ENCODE results near the gene SPRYD3. TPM values are rescaled to one million over a fixed set of nuclear protein-coding genes. Genes with fewer than 3 reads are reported as not detected.

SPRYD3 gene
- total RNA-seq, 6 donors from 2014 or later: 34.8 to 53.3 (median 46.7) TPM

DNA sequence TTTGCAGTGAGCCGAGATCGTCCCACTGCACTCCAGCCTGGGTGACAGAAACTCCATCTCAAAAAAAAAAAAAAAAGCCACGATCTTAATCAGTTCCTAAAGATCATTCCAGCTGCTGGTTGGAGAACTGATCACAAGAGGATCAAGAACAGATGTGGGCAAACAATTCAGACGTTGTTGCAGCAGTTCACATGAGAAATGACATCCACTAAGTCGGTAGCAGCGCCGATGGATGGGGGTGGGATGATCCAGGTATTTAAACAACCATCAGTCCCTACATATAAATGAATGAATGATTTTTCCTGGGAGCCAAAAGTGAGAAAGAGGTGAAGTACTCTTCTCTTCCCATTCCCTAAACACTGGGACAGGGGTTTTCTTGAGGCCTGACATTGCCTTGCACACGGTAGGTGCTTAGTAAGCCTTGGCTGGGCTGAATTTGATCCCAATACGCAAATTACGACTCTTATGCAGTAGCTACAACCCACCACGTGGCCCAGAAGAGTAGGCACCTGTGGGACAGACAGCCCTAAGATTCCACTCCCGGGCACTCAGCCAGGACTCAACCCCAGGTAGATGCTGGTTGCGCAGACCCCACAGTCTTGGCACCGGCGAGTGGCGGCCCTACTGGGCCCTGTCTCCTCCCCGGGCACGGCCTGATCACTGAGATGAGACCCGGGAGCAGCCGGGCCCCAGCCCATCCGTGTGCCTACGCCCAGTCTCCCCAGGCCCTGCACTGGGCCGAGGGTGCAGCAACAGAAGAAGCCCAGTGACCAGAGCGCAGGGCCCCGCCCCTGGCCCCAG is 565 bp downstream of the SPRYD3 start:
- ATAC-seq (ENCODE audit: low FRiP score in 2 of 2) (peak; percentile 0 to 36), DNase-seq (peak in 1 of 2 donors; percentile 58)
- Histone ChIP-seq H3K4me1 (peaks cover 23 to 52% (median 41%) of the 10 kb centered on the region in 4 donors), H3K4me3 (peak overlapping the region; percentile 52 to 79 (median 66)), H3K27ac (peak overlapping the region; percentile 87 to 93 (median 91)), H3K27me3 (no peaks in the 10 kb centered on the region), H3K36me3 (peaks cover 0 to 35% (median 21%) of the 10 kb centered on the region in 4 donors), H3K9me3 (no peaks in the 10 kb centered on the region)
- 35 to 46% methylated on average over 10 to 14 of the region's 25 CpGs for WGBS, 2 donors
- TF ChIP-seq POLR2A (IDR thresholded peaks at IDR 0.05) (peak in 1 of 4 donors; percentile 13), EP300 (IDR thresholded peaks at IDR 0.05) (no peak)
- TF ChIP-seq, protein P1, sequence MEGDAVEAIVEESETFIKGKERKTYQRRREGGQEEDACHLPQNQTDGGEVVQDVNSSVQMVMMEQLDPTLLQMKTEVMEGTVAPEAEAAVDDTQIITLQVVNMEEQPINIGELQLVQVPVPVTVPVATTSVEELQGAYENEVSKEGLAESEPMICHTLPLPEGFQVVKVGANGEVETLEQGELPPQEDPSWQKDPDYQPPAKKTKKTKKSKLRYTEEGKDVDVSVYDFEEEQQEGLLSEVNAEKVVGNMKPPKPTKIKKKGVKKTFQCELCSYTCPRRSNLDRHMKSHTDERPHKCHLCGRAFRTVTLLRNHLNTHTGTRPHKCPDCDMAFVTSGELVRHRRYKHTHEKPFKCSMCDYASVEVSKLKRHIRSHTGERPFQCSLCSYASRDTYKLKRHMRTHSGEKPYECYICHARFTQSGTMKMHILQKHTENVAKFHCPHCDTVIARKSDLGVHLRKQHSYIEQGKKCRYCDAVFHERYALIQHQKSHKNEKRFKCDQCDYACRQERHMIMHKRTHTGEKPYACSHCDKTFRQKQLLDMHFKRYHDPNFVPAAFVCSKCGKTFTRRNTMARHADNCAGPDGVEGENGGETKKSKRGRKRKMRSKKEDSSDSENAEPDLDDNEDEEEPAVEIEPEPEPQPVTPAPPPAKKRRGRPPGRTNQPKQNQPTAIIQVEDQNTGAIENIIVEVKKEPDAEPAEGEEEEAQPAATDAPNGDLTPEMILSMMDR (IDR thresholded peaks at IDR 0.05): peak in 2 of 6 experiments; percentile 13 to 22

DNA sequence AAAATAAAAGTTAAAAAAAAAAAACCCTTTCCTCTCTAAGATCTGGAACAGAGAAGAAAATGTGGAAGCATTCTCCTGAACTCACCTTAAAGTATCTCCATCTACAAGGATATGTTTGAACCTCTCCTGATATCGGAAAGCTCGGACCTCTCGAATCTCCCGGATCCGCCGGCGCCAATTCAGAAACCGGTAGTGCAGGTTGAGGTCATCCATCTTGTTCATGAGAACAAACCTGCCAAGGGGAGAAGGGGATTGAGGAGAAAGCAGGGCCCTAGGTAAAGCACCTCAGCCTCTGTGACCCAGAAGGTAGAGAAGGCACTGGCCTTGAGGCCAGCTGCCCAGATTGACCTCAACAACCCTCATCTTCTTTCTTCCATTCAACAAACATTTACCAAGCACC is 2.2 kb downstream of the SPRYD3 start:
- Histone ChIP-seq H3K36me3 (peaks cover 0 to 45% (median 21%) of the 10 kb centered on the region in 4 donors), H3K27ac (peak overlapping the region in 3 of 4 donors; percentile 48 to 91 (median 64)), H3K9me3 (no peaks in the 10 kb centered on the region), H3K4me3 (no peak overlapping the region), H3K4me1 (peaks cover 37 to 66% (median 56%) of the 10 kb centered on the region in 4 donors), H3K27me3 (no peaks in the 10 kb centered on the region)
- ATAC-seq (ENCODE audit: low FRiP score in 2 of 2) (no peak), DNase-seq (no peak)
- TF ChIP-seq EP300 (IDR thresholded peaks at IDR 0.05) (no peak), POLR2A (IDR thresholded peaks at IDR 0.05) (no peak), POLR2AphosphoS5 (IDR thresholded peaks at IDR 0.05) (no peak)
- TF ChIP-seq, protein P1 (IDR thresholded peaks at IDR 0.05): no peak
- 66 to 79% methylated on average over 8 of the region's 8 CpGs for WGBS, 2 donors

DNA sequence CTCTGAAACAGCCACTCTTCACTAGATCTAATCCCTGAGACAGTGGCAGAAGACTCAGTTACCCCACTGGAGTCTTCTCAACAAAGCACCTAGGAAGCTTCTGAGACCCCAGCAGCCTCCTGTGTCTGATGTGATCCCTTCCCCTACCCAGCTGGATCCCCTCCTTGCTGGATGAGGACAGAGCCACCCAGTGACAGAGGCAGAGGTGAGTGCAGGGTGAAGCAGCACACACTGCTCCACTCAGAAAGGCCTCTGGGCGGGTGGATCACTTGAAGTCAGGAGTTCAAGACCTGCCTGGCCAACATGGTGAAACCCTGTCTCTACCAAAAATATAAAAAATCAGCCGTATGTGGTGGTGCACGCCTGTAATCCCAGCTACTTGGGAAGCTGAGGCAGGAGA is 2.7 kb downstream of the SPRYD3 start:
- ATAC-seq (ENCODE audit: low FRiP score in 2 of 2): no peak
- H3K27ac ChIP-seq: peak overlapping the region in 3 of 4 donors; percentile 4 to 91 (median 12)
- no peak overlapping the region for H3K4me3 ChIP-seq
- no peak for DNase-seq
- H3K4me1 ChIP-seq: peaks cover 43 to 72% (median 61%) of the 10 kb centered on the region in 4 donors
- TF ChIP-seq POLR2AphosphoS5 (IDR thresholded peaks at IDR 0.05) (no peak), EP300 (IDR thresholded peaks at IDR 0.05) (no peak), POLR2A (IDR thresholded peaks at IDR 0.05) (no peak)
- TF ChIP-seq, protein P1 (IDR thresholded peaks at IDR 0.05): no peak
- no peaks in the 10 kb centered on the region for H3K9me3 ChIP-seq
- 93 to 97% methylated on average over 2 to 3 of the region's 3 CpGs for WGBS, 2 donors
- H3K36me3 ChIP-seq: peaks cover 0 to 47% (median 21%) of the 10 kb centered on the region in 4 donors
- no peaks in the 10 kb centered on the region for H3K27me3 ChIP-seq

DNA sequence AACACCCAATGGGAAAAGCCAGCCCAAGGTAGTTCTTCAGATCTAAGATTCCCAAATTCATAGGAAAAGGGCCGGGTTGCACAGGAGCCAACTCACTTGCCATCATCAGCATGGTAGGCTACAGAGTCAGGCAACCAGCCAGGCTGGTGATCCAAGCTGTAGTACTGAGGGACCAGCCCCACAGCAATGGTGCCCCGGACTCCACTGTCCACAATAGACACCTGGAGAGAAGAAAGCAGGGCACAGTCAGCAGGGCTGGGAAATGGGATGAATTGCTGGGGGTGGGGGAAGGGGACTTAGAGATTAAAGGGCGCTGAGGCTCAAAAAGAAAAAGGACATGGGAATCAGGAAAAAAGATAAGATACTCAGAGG is 4.2 kb downstream of the SPRYD3 start:
- Histone ChIP-seq H3K4me3 (no peak overlapping the region), H3K27ac (peak overlapping the region in 1 of 4 donors; percentile 82), H3K4me1 (peaks cover 50 to 77% (median 67%) of the 10 kb centered on the region in 4 donors), H3K9me3 (no peaks in the 10 kb centered on the region), H3K36me3 (peaks cover 0 to 61% (median 28%) of the 10 kb centered on the region in 4 donors), H3K27me3 (no peaks in the 10 kb centered on the region)
- TF ChIP-seq EP300 (IDR thresholded peaks at IDR 0.05) (no peak), POLR2AphosphoS5 (IDR thresholded peaks at IDR 0.05) (no peak), POLR2A (IDR thresholded peaks at IDR 0.05) (no peak)
- TF ChIP-seq, protein P1 (IDR thresholded peaks at IDR 0.05): no peak
- 95 to 97% methylated on average over 2 to 3 of the region's 3 CpGs for WGBS, 2 donors
- no peak for ATAC-seq (ENCODE audit: low FRiP score in 2 of 2)
- DNase-seq: no peak

Measured in upper lobe of left lung (tissue), 6 donors.